SJCRH30 (cell line): Measurements from ENCODE around the gene MTHFR. TPM values are rescaled to one million over a fixed set of nuclear protein-coding genes. Genes with fewer than 3 reads are reported as not detected.

Experiments used
- DNase-seq, 2 experiments: peaks; one replicate each; pipeline ENCODE4 v3.0.0-alpha.2; 2015 to 2020
- H3K27ac ChIP-seq: fragments of 250-450 bp; sonication (Bioruptor Pico); 2 replicates; pipeline ENCODE4 v1.5.1; 2020; ENCODE audit warnings: mild to moderate bottlenecking, moderate library complexity
- H3K27me3 ChIP-seq: fragments of 250-450 bp; sonication (Bioruptor Pico); 2 replicates; pipeline ENCODE4 v1.5.1; 2020; ENCODE audit warnings: mild to moderate bottlenecking, moderate library complexity
- H3K36me3 ChIP-seq: fragments of 250-450 bp; sonication (Bioruptor Pico); 2 replicates; pipeline ENCODE4 v1.5.1; 2020; ENCODE audit warnings: mild to moderate bottlenecking, moderate library complexity
- H3K4me1 ChIP-seq: fragments of 250-450 bp; sonication (Bioruptor Pico); 2 replicates; pipeline ENCODE4 v1.5.1; 2020; ENCODE audit warnings: mild to moderate bottlenecking, moderate library complexity
- H3K4me3 ChIP-seq: fragments of 250-450 bp; sonication (Bioruptor Pico); 2 replicates; pipeline ENCODE4 v1.5.1; 2020; ENCODE audit warnings: mild to moderate bottlenecking, moderate library complexity
- H3K9me3 ChIP-seq: fragments of 250-450 bp; sonication (Bioruptor Pico); replicated peaks from 2 replicates; pipeline ENCODE4 v1.5.1; 2020; ENCODE audit warnings: mild to moderate bottlenecking, moderate library complexity
- total RNA-seq: library from RNA; depleted of rRNA; stranded (reverse); fragments of >200 nt; shearing (Covaris generic); gene quantifications from 2 replicates; pipeline ENCODE4 v1.2.3, GENCODE V29; 2014

The MTHFR gene
- total RNA-seq, 1 experiment from 2014 or later = 10.1 TPM

GRCh38 chr1:11784256-11784992, 21.3 kb downstream of the MTHFR start:
- Histone ChIP-seq H3K36me3 (no peaks in the 10 kb centered on the region), H3K9me3 (no peaks in the 10 kb centered on the region), H3K27me3 (peaks cover 9% of the 10 kb centered on the region), H3K4me1 (peaks cover 7% of the 10 kb centered on the region; the same call in 1 of the 2 replicates), H3K27ac (no peak overlapping the region), H3K4me3 (no peak overlapping the region)
- no peak for DNase-seq

- Histone ChIP-seq H3K9me3 (no peaks in the 10 kb centered on the region), H3K4me1 (peaks cover 6% of the 10 kb centered on the region; the same call in 1 of the 2 replicates), H3K36me3 (no peaks in the 10 kb centered on the region), H3K27ac (no peak overlapping the region), H3K4me3 (no peak overlapping the region), H3K27me3 (peaks cover 9% of the 10 kb centered on the region)
- no peak for DNase-seq
These were observed 22.2 kb downstream of the MTHFR start for GRCh38 chr1:11783556-11783955.

- Histone ChIP-seq H3K4me1 (no peaks in the 10 kb centered on the region; the same call in 1 of the 2 replicates), H3K27ac (no peak overlapping the region)
These were observed 23.5 kb downstream of the MTHFR start for GRCh38 chr1:11782127-11782708.

GRCh38 chr1:11781297-11781696, 24.5 kb downstream of the MTHFR start:
- H3K9me3 ChIP-seq = no peaks in the 10 kb centered on the region

More at GRCh38 chr1:11782127-11782708, 23.5 kb downstream of the MTHFR start:
- no peaks in the 10 kb centered on the region for H3K9me3 ChIP-seq
- DNase-seq = no peak
- H3K4me3 ChIP-seq = no peak overlapping the region
- H3K27me3 ChIP-seq = peaks cover 9% of the 10 kb centered on the region
- H3K36me3 ChIP-seq = no peaks in the 10 kb centered on the region

GRCh38 chr1:11780380-11781147, 25.2 kb downstream of the MTHFR start:
- no peaks in the 10 kb centered on the region for H3K36me3 ChIP-seq
- H3K27ac ChIP-seq = no peak overlapping the region
- DNase-seq = no peak
- H3K9me3 ChIP-seq = no peaks in the 10 kb centered on the region
- H3K4me1 ChIP-seq = no peaks in the 10 kb centered on the region
- H3K4me3 ChIP-seq = no peak overlapping the region
- peaks cover 21% of the 10 kb centered on the region for H3K27me3 ChIP-seq

More at GRCh38 chr1:11781297-11781696, 24.5 kb downstream of the MTHFR start:
- H3K4me3 ChIP-seq = no peak overlapping the region
- H3K27me3 ChIP-seq = peaks cover 14% of the 10 kb centered on the region
- H3K4me1 ChIP-seq = no peaks in the 10 kb centered on the region
- no peaks in the 10 kb centered on the region for H3K36me3 ChIP-seq
- H3K27ac ChIP-seq = no peak overlapping the region
- DNase-seq = peak in 1 of 2 experiments; percentile 31

- no peak for DNase-seq
These were observed 25.9 kb downstream of the MTHFR start for GRCh38 chr1:11779715-11780379.

GRCh38 chr1:11778844-11779623, 26.7 kb downstream of the MTHFR start:
- no peaks in the 10 kb centered on the region for H3K36me3 ChIP-seq
- no peak overlapping the region for H3K27ac ChIP-seq
- peaks cover 34% of the 10 kb centered on the region for H3K27me3 ChIP-seq
- no peak overlapping the region for H3K4me3 ChIP-seq
- H3K4me1 ChIP-seq = no peaks in the 10 kb centered on the region
- no peak for DNase-seq
- H3K9me3 ChIP-seq = no peaks in the 10 kb centered on the region

More at GRCh38 chr1:11779715-11780379, 25.9 kb downstream of the MTHFR start:
- H3K9me3 ChIP-seq = no peaks in the 10 kb centered on the region
- H3K36me3 ChIP-seq = no peaks in the 10 kb centered on the region
- H3K27ac ChIP-seq = no peak overlapping the region
- no peaks in the 10 kb centered on the region for H3K4me1 ChIP-seq
- peaks cover 27% of the 10 kb centered on the region for H3K27me3 ChIP-seq
- H3K4me3 ChIP-seq = no peak overlapping the region

- Histone ChIP-seq H3K27me3 (peaks cover 34% of the 10 kb centered on the region), H3K36me3 (no peaks in the 10 kb centered on the region), H3K4me3 (no peak overlapping the region), H3K4me1 (no peaks in the 10 kb centered on the region), H3K27ac (no peak overlapping the region), H3K9me3 (no peaks in the 10 kb centered on the region)
- no peak for DNase-seq
These were observed 27.4 kb downstream of the MTHFR start for GRCh38 chr1:11778336-11778735.

- Histone ChIP-seq H3K9me3 (no peaks in the 10 kb centered on the region), H3K4me3 (no peak overlapping the region), H3K4me1 (no peaks in the 10 kb centered on the region), H3K27ac (no peak overlapping the region), H3K27me3 (peaks cover 34% of the 10 kb centered on the region), H3K36me3 (no peaks in the 10 kb centered on the region)
- no peak for DNase-seq
These were observed 28.0 kb downstream of the MTHFR start for GRCh38 chr1:11777658-11778322.

GRCh38 chr1:11774753-11775152, 31.0 kb downstream of the MTHFR start:
- Histone ChIP-seq H3K4me3 (no peak overlapping the region), H3K27ac (no peak overlapping the region), H3K27me3 (peaks cover 25% of the 10 kb centered on the region; the same call in 1 of the 2 replicates), H3K36me3 (no peaks in the 10 kb centered on the region), H3K4me1 (no peaks in the 10 kb centered on the region), H3K9me3 (no peaks in the 10 kb centered on the region)
- no peak for DNase-seq

- Histone ChIP-seq H3K27me3 (peaks cover 29% of the 10 kb centered on the region; the same call in 1 of the 2 replicates), H3K9me3 (no peaks in the 10 kb centered on the region), H3K4me3 (no peak overlapping the region), H3K27ac (no peak overlapping the region), H3K4me1 (no peaks in the 10 kb centered on the region), H3K36me3 (no peaks in the 10 kb centered on the region)
- DNase-seq = no peak
These were observed 33.3 kb downstream of the MTHFR start for GRCh38 chr1:11772458-11772857.

GRCh38 chr1:11771481-11772043, 34.2 kb downstream of the MTHFR start:
- Histone ChIP-seq H3K4me1 (no peaks in the 10 kb centered on the region), H3K27ac (no peak overlapping the region), H3K9me3 (no peaks in the 10 kb centered on the region), H3K27me3 (peaks cover 32% of the 10 kb centered on the region; the same call in 1 of the 2 replicates), H3K36me3 (no peaks in the 10 kb centered on the region), H3K4me3 (no peak overlapping the region)
- no peak for DNase-seq

GRCh38 chr1:11770011-11770410, 35.8 kb downstream of the MTHFR start:
- Histone ChIP-seq H3K9me3 (no peaks in the 10 kb centered on the region), H3K27me3 (peaks cover 23% of the 10 kb centered on the region; the same call in 1 of the 2 replicates), H3K4me3 (no peak overlapping the region), H3K4me1 (no peaks in the 10 kb centered on the region), H3K27ac (no peak overlapping the region), H3K36me3 (no peaks in the 10 kb centered on the region)
- no peak for DNase-seq
